ENCODE measurements around the gene CD207.

CD207 gene

DNA sequence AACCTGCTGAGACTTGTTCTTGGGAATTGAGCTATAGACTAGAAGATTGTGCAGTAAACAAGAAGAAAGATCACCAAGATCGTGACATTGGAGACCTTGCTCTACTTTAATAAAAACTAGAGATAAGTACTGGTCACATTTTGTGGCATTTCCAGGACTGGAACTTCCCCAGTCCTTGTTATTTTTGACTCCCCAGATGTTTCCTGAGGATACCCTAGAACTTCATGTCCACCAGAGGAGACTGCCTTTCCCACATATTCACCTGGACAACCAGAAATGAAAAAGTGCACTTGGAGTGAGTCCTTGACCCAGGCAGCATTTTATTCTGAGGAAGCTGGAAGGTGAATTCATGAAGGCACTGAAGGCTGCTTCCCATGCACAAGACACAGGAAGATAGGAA lies 5.7 kb downstream of the CD207 start:
- DNase-seq (ENCODE audit: low read depth) = no peak
- TF ChIP-seq, protein P1, sequence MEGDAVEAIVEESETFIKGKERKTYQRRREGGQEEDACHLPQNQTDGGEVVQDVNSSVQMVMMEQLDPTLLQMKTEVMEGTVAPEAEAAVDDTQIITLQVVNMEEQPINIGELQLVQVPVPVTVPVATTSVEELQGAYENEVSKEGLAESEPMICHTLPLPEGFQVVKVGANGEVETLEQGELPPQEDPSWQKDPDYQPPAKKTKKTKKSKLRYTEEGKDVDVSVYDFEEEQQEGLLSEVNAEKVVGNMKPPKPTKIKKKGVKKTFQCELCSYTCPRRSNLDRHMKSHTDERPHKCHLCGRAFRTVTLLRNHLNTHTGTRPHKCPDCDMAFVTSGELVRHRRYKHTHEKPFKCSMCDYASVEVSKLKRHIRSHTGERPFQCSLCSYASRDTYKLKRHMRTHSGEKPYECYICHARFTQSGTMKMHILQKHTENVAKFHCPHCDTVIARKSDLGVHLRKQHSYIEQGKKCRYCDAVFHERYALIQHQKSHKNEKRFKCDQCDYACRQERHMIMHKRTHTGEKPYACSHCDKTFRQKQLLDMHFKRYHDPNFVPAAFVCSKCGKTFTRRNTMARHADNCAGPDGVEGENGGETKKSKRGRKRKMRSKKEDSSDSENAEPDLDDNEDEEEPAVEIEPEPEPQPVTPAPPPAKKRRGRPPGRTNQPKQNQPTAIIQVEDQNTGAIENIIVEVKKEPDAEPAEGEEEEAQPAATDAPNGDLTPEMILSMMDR (IDR thresholded peaks at IDR 0.05; ENCODE audit: insufficient read depth, low read depth, low read length, missing control alignments) = no peak

GRCh38 chr2:70828914-70829824 lies 6.4 kb downstream of the CD207 start:
- H3K4me3 ChIP-seq (ENCODE audit: low read length) = no peak overlapping the region
- DNase-seq (ENCODE audit: low read depth) = no peak
- TF ChIP-seq, protein P1 (IDR thresholded peaks at IDR 0.05; ENCODE audit: insufficient read depth, low read depth, low read length, missing control alignments) = no peak

More for the DNA sequence above, 5.7 kb downstream of the CD207 start:
- H3K4me3 ChIP-seq (ENCODE audit: low read length) = no peak overlapping the region

GRCh38 chr2:70828115-70828514 lies 7.5 kb downstream of the CD207 start:
- DNase-seq (ENCODE audit: low read depth) = no peak
- H3K4me3 ChIP-seq (ENCODE audit: low read length) = no peak overlapping the region
- TF ChIP-seq, protein P1 (IDR thresholded peaks at IDR 0.05; ENCODE audit: insufficient read depth, low read depth, low read length, missing control alignments) = no peak

- DNase-seq (ENCODE audit: low read depth) = no peak
- TF ChIP-seq, protein P1 (IDR thresholded peaks at IDR 0.05; ENCODE audit: insufficient read depth, low read depth, low read length, missing control alignments) = no peak
- H3K4me3 ChIP-seq (ENCODE audit: low read length) = no peak overlapping the region
These were observed 8.2 kb downstream of the CD207 start for GRCh38 chr2:70827388-70827787.

- no peak overlapping the region for H3K4me3 ChIP-seq (ENCODE audit: low read length)
- DNase-seq (ENCODE audit: low read depth) = no peak
- TF ChIP-seq, protein P1 (IDR thresholded peaks at IDR 0.05; ENCODE audit: insufficient read depth, low read depth, low read length, missing control alignments) = no peak
These were observed 8.8 kb downstream of the CD207 start for GRCh38 chr2:70826696-70827350.

DNA sequence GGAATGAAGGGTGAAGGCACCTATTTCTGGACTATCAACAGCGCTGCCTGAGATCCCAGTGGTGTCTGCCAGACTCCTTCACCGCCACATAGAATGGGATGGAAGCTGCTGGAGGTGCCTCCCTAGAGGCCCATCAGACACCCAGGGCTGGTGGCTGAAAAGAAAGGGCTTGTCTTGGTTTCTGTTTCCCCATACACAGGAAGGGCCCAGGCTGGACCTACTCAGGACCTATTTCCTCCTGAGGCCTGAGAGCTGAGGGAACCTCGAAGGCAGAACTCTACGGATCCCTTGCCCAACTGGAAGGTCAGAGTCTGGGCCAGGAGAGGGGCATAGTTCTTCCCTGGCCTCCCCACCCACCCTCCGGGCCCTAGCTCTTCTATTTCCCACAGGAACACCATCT lies 12.4 kb downstream of the CD207 start:
- no peak for DNase-seq (ENCODE audit: low read depth)
- TF ChIP-seq, protein P1 (IDR thresholded peaks at IDR 0.05; ENCODE audit: insufficient read depth, low read depth, low read length, missing control alignments) = no peak

More for the DNA sequence above, 12.4 kb downstream of the CD207 start:
- no peak overlapping the region for H3K4me3 ChIP-seq (ENCODE audit: low read length)
